Activated CD4-positive, alpha-beta T cell treated with anti-CD3 and anti-CD28 coated beads, Interleukin-2, amount 50 U/mL, for 48 hours (primary cell): ENCODE data around the gene MAP4K2.
"Not testable (repeated sequence)": the region's sequence is repeated elsewhere in the genome, so short reads cannot be mapped to it uniquely, and the experiment has no call there.

Experiments
- DNase-seq, 2 experiments: peaks; one replicate each; pipeline ENCODE4 v3.0.0-alpha.2; 2020

MAP4K2 gene

GRCh38 chr11:64838600-64839334, 35.8 kb upstream of the MAP4K2 start:
- DNase-seq: no peak

- DNase-seq: no peak
Measured at GRCh38 chr11:64837887-64838351, 34.9 kb upstream of the MAP4K2 start.

- DNase-seq: no peak
Measured at GRCh38 chr11:64836448-64837072, 33.5 kb upstream of the MAP4K2 start.

GRCh38 chr11:64835616-64836447, 32.8 kb upstream of the MAP4K2 start:
- no peak for DNase-seq

GRCh38 chr11:64834723-64835615, 32.0 kb upstream of the MAP4K2 start:
- no peak for DNase-seq

- no peak for DNase-seq
Measured at GRCh38 chr11:64834031-64834722, 31.2 kb upstream of the MAP4K2 start.

GRCh38 chr11:64833509-64833908, 30.5 kb upstream of the MAP4K2 start:
- no peak for DNase-seq

- no peak for DNase-seq
Measured at GRCh38 chr11:64833198-64833502, 30.1 kb upstream of the MAP4K2 start.

GRCh38 chr11:64832467-64833197, 29.6 kb upstream of the MAP4K2 start:
- no peak for DNase-seq

- no peak for DNase-seq
Measured at GRCh38 chr11:64831411-64831891, 28.4 kb upstream of the MAP4K2 start.

- DNase-seq: no peak
Measured at GRCh38 chr11:64829536-64830251, 26.7 kb upstream of the MAP4K2 start.

- DNase-seq: no peak
Measured at GRCh38 chr11:64827451-64827839, 24.4 kb upstream of the MAP4K2 start.

GRCh38 chr11:64826578-64827450, 23.8 kb upstream of the MAP4K2 start:
- DNase-seq: no peak

- DNase-seq: no peak
Measured at GRCh38 chr11:64826062-64826461, 23.0 kb upstream of the MAP4K2 start.

GRCh38 chr11:64823568-64824119, 20.6 kb upstream of the MAP4K2 start:
- DNase-seq: no peak

- no peak for DNase-seq
Measured at GRCh38 chr11:64817476-64817875, 14.5 kb upstream of the MAP4K2 start.

GRCh38 chr11:64815433-64815832, 12.4 kb upstream of the MAP4K2 start:
- DNase-seq: not testable (repeated sequence)

GRCh38 chr11:64814712-64815187, 11.7 kb upstream of the MAP4K2 start:
- no peak for DNase-seq

GRCh38 chr11:64813826-64814225, 10.8 kb upstream of the MAP4K2 start:
- no peak for DNase-seq
